Activated CD8-positive, alpha-beta memory T cell treated with anti-CD3 and anti-CD28 coated beads, Interleukin-2, amount 50 U/mL, for 24 hours (primary cell): ENCODE data around the gene ACTR1B.
"Not testable (repeated sequence)": the region's sequence is repeated elsewhere in the genome, so short reads cannot be mapped to it uniquely, and the experiment has no call there.

Source experiments
- DNase-seq: peaks from one replicate; pipeline ENCODE4 v3.0.0-alpha.2; 2020; ENCODE audit errors: extremely low read depth

Gene ACTR1B

DNA sequence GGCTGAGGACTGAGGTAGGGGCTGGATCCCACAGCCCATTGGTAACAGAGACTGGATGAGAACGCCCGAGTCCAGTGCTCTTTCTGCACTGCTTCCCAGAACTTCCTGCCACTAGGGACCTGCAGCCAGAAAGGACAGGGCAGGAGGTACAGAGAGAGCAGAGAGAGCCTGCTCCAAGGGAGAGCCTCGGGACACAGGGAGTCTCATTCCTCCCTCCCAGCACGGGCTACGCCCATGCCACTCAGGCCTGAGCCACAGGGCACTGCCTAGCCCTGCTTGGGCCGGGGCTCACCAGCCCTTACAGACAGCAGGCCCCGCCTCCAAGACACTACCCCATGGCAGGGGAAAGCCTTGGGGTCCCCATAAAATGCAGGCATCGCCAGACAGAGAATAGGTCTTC, 48.1 kb downstream of the ACTR1B start:
- not testable (repeated sequence) for DNase-seq

DNA sequence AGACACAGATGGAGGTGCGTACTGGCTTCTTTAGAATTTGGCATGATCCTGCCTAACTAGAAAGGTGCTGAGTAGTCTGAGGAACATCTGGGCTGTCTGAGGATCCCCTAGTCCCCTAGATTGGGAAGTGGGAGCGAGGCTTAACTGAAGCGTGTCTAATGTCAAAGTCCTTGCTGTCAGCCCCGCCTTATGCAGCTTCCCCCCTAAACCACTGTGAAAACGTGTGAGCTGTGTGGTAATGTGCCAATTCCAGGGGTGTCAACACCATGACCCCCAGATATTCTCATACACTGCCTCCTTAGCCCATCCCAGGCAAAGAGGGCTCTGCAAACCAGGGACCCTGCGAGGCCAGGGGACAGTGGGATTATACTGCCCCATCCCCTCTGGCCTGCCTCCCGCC, 51.9 kb downstream of the ACTR1B start:
- not testable (repeated sequence) for DNase-seq

DNA sequence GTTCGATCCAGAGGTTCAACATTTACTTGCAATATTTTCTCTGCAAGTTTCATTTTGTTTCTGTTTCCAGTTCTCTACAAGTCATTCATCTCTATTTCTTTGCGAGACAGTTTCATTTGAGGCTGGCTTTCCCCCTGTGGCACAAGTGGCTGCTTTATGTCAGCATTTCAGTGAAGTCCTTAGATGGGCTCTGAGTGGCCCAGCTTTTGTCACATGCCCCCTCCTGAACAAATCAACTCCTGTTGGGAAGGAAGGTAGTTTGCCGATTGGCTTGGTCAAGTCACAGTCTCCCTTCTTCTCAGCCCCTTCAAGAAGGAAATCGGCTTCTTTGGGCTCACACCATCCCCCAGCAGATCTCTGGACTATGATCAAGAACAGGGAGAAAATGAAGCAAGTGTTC, 55.1 kb downstream of the ACTR1B start:
- DNase-seq = not testable (repeated sequence)
